HCEC 1CT (cell line): Measurements from ENCODE around the gene ZBTB7C.
A peak's percentile ranks its signal among the peaks of the same experiment; 100 is the strongest.

Experiments used
- DNase-seq: peaks from one replicate; pipeline ENCODE4 v3.0.0-alpha.2; 2017

ZBTB7C gene

DNA sequence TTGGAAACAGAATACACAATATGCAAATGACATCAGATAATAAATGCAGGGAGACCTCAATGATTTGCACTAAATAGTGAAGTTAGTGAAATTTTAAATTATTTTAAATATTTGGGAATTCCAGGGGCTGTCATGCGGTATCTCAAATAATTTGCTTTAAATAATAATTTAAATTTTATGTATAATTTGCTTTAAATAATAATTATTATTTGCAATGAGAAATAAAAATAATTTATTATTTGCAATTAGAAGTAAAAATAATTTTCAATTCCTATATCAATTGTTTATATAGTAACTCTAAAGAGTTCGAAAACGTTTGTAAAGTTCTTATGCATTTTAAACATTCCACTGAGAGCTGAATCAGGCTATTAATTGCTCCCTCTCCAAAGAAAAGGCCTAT lies 226.4 kb downstream of the ZBTB7C start:
- DNase-seq: no peak

DNA sequence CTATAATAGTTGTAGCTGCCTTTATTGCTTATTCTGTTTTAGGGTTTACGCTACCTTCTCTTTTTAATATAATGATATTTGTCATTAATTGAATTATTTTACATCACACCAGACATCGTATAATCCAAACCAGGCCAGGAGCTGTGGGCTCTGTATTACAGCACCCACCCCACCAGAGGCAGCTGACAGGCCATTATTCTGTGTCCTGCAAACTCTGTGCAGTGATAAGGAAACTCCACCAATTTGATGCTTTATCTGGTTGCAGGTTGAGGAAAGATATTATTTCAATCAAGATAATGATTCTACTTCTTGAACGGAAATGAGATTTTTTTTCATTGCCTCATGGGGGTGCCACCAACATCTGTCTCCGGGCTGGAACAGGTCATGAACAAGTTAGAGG lies 227.3 kb downstream of the ZBTB7C start:
- no peak for DNase-seq

DNA sequence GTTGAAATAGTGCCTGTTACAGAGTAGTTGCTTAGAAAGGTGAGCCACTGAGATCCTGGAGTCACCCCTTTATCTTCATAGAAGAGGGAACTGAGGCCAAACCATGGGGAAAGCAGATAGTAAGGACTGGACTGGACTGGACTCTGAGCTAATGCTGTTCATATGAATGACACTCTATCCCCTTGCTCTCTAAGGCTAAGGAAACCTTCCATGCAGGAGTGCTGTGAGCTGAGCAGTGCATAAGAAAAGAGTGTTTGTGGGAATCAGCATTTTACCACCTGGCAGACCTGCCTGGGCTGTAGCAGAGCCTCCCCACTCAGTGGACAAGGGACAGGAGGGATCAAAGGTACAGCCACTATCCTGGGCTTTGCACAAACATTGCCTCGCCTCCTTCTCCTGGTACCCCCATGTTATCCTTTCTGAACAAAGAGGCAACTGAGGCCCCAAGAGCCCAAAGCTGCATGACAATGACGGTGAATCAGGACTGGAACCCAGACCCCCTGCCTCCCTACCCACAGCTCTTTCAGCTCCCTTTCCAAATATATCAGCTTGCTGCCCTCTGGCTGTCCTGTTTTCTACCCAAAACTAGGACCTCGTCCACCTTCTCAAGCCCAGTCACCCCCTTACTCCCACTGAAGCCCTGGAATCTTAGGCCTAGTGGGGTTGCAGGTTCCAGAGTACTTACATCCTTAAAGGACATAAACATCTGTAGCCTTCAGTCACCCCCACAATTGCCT lies 227.9 kb downstream of the ZBTB7C start:
- no peak for DNase-seq

DNA sequence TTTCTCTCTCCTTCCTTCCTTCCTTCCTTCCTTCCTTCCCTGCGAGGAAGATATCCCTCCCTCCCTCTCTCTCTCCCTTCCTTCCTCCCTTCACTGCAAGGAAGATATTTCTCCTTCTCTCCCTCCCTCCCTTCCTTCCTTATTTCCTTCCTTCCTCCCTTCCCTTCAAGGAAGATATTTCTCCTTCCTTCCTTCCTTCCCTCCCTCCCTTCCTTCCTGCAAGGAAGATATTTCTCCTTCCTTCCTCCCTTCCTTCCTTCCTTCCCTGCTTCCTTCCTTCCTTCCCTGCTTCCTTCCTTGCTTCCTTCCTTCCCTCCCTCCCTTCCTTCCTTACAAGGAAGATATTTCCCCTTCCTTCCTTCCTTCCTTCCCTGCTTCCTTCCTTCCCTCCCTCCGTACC lies 229.5 kb downstream of the ZBTB7C start:
- DNase-seq: no peak

DNA sequence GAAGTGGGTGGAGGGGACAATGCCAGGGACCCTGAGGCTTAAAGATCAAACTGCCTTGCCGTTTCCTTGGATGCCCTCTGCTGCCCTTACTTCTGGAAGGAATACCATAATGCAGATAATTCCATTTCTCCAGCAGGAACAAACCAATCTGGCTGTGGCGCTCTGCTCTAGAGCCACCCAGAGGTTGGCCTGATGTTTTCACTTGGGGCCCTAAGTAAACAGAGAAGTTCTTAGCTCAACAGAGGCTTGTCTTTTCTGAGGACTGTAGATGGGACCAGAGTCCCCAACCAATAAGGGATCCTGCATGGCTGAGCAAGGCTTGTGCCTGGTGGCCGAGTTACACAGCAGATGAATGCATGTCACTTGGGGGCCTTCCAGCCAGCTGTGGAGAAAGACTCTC lies 230.2 kb downstream of the ZBTB7C start:
- DNase-seq: no peak

DNA sequence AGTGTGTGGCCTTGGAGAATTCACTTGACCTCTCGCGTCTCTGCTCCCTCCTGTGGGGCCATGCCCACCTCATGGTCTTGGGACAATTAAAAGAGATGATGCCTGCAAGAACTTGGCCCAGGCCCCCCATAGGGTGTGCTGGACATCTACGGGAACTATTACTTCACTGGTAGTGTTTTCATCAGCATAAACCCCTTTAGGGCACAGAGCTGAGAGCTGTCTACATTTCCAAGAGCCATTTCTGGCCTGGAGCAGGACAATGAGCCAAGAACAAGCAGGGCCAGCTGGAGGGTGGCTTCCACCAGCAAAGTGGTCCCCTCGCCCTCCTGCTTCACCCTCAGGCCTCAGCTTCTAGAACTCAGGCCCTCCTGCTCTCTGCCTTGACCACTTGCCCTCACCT lies 232.3 kb downstream of the ZBTB7C start:
- no peak for DNase-seq

DNA sequence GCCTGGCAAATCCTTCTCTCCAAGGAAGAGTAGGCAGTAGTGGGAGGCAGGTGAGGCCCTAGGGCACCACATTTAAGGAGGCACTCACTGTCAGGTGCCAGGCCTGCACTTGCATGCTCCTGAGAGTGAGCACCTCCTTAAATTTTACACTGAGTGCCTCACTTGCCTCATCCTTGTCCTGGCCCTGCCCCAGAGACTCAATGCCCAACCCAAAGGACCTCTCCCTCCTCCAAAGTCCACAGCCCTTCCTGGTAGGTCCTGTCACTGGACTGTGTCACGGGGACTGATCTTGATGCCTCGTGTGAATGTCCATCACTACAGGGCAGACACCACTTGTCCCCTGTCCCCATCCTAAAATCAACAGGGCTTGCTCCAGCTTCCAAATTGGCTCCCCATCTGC lies 235.6 kb downstream of the ZBTB7C start:
- no peak for DNase-seq

DNA sequence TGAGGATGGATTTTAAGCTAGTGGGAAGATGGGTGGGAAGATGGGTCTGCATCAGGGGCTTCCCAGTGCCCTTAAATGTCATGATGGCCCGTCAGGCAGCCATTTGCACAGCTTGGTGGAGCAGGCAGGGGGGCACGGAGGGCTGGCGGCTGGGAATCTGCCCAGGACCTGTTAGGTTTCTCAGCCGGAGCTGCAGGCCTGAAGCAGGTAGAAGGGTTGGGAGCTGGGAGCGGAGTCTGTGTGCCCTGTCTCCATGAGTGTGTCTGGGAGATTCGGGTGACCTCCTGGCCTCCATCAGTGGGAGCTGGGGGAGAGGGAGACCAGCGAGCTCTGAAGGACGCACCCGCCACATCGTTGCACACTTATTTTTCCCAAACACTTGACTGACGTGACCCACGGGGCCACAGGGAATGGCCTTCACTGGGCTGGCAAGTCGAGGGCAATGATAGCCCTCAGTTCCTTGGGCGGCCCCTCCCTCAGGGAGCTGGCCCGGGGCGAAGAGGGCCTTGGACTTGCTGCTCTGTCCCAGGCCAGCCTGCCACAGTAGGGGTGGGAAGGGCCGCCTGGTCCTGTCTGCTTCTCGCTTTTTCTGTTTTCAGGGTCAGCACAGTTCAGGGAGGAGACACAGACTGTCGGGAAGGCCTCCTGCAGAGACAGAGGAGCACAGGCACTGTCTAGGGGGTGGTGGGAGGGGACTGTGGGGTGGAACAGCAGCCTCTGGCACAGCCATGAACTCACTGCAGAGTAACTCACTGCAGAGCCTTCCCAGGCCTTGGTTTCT lies 236.8 kb downstream of the ZBTB7C start:
- no peak for DNase-seq

DNA sequence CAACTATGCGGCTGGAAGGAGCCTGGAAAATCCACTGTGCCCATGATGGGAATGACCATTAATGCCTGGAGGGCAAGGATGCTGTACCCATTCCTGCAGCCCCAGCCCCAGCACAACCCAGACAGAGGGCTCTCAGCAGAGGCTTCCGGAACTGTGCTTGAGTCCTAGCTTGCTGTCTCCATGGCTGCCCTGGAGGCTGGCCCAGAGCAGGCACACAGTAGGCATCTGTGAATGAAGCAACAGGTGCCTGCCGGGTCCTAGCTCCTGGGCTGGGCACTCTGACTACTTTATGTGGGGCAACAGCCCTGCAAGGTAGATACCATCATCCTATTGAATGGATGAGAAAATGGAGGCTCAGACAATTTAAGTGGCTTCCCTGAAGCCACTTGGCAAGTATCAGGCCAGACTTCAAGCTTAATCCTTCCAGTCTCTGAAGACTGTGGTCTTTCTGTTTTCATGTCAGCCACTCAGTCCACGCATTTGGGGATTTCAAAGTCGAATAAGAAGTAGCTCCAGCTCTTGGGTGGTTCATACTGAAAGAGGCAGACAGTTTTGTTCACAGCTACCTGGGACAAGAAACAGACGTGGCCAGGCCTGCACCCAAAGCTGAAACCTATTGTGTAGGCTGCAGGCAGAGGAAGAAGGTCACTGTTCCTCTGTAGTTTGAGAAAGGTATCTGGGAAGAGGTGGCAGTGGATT lies 237.5 kb downstream of the ZBTB7C start:
- DNase-seq: no peak

DNA sequence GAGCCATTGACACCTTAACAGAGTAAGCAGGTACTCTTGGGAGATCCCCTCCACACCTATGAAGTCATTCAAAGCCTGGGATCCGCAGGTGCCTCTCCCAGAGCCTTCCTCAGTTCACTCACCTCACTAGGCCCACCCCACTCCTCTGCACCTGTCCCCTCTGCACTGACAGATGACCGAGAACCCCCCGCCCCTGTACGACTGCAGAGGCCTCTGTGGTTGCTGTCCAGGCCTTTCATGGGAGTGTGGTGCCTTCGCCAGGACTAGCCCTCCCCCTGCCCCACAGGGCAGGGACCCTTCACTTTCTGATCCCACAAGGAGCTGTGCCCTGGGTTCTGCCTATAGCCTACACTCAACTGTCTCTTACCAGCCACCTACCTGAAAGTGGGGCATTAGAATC lies 238.5 kb downstream of the ZBTB7C start:
- no peak for DNase-seq

DNA sequence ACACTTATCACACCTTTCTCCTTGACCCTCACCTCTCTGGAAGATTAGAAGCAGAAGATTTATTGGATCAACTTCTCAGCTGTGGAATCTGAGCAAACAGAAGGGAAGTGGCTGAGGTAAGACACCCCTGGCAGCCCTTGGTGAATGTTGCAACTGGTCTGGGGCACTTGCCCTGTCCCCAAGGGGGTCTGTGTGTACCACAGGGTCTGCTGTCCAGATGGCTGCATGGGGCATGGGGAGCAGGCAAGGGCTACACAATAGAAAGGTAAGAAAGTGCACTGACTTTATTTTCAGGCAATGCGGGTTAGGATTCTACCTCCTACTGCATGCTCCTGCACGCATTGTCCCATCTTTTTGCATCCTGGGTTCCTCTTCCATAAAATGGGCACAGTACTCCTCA lies 240.3 kb downstream of the ZBTB7C start:
- DNase-seq: no peak

DNA sequence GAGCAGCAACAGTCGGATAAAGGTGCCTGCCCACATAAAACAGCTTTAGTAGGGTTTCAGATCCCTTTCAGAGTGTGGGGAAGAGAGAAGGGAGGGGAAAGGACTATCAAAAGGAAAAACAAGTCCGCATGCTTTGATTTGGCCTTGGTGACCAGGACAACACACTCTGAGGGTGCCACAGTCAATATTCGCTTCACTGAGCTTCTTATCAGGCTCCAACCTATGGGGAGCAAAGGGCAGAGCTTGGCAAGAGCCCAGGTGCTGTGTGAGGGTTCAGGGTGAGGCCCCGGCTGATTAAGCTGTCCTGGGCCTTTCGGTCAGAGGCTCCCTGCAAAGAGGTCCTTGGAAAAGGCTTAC lies 241.3 kb downstream of the ZBTB7C start:
- no peak for DNase-seq

DNA sequence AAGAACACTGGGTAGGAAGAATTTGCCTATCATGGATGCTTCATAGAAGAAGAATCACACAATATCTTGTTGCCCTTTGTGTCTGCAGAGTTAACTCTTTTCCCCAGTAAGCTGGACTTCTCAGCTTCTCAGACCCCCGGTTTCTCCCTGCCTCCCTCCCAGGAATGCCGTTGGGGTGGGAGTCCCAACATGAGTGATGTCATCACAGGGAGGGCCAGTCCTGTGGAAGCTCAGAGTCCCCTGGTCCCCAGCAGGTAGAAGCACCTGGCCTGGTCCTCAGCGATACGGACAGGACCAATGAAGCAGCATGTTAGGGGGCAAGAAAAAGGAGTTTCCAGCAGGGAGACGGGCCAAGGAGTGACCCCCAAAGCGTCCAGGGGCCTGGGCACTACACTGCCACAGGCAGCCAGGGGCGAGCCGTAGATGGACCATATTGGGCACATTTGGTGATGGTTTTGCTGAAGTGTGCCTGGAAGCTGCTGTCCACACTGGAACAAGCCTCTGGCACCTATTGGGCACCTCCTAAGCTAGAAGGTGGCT lies 242.8 kb downstream of the ZBTB7C start:
- DNase-seq: no peak

DNA sequence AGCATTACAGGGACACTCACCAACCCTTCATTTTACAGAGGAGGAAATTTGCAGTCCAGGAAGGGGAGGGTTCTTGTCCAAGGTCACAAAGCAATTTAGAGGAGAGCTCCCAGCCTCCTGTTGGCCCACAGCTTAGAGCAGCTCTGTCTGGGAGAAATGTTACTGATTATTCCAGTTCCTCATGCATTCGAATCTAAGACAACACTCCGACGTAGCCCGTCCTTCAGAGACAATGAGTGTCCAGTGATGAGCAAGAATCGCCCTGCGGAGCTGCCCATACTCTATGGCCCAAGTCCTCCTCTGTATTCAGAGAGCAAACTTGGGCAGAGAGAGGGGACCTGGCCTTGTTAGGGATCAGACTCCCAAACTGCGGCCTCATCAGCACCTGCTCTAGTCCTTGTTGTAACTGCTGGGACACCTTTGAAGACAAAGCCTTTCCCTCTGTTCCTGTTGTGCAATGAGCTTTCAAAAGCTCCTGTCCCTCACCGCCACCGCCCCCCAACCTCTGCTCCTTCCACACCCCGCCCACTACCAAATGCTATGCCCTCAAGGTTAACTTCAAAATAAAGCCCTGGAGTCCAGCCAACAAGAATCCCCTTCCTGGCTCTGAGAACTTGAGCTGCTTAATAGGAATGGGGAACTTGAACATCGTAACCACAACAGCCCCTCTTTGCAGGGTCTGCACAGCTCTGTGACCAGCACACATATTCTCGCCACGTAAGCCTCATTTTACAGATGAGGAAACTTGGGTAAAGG lies 243.9 kb downstream of the ZBTB7C start:
- DNase-seq: no peak

DNA sequence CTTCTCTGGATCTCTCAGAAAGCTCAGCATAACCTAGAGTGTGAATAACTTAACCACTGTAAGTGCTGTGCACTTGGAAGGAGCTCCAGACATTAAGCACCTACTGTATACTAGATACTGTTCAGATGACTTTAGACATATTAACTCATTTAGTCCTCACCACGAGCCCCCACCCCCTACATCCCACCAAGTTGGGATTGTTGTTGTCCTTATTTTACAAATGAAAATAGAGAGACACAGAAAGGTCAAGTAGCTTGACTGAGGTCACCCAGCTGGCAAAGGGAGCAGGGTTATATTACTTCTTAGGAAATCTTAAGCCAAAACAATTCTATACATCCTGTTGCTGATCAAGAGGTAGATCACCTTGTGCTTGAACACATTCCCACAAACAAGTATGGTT lies 244.5 kb downstream of the ZBTB7C start:
- DNase-seq: no peak

DNA sequence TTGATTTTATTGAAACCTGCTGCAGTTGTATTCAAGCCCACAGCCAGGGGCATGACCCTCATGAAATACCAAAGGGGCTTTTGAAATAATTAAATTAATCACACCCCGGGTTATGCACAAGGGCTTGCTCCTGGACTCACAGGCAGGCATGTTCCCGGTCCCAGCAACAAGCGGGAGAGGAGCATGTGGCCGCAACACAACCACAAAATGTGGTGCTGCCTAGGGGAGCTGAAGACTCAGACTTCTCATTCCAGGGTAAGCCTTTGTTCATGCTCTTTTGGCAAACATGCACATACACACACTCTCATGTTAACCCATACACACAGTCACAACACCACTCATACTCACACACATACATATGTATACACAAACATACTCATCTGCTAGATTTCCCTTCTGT lies 245.1 kb downstream of the ZBTB7C start:
- DNase-seq: no peak

DNA sequence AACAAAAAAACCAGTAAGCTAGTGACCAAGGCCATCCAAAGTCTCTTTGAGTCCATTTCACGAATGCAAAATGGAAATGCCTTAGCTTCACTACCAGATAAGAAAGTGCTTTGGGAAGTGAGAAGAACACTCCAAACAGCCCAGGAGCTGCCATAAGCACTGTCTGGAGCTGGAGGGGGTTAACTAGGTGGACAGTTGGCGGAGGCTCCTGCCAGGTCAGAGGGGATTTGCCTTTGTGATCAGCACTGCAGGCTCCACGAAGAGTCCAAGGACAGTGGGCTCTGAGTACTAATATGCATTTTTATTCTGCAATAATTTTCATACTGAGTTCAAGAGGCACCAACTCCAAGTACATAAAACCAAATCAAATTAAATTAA lies 245.5 kb downstream of the ZBTB7C start:
- DNase-seq: no peak

DNA sequence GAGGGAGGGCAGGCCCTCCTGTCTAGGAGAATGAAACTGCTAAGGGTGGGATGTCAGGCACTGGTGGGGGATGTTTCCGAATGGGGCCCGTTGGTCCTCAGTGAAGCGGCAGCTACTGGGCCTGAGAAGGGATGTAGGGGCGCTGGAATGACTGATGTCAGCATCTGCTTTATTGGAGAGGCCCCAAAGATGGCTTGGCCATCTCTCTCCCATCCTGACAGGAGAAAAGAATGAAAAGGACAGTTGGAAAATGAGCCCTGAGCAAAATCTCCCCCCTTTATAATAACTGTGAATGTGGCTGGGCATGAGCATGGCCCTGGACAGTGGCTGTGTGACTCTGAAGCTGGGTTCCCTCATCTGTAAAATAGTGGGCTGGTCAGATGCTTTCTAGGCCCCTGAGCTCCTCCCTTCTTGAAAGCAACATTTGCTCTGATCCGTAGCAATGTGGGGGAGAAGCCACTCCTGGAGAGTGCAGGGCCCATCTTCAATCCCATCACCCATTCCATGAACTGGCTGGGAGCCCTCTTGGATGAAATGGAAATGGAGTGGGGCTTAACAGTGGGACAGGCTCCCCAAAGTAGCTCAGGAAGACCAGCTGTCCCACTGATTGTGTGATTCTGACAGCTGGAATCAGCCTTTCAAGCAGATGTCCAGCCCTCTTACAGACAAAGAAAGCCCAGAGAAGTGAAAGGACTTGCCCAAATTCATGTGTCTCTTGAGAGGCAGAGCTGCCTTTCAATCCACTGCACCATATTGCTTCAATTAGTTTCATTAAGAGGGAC lies 246.0 kb downstream of the ZBTB7C start:
- no peak for DNase-seq

DNA sequence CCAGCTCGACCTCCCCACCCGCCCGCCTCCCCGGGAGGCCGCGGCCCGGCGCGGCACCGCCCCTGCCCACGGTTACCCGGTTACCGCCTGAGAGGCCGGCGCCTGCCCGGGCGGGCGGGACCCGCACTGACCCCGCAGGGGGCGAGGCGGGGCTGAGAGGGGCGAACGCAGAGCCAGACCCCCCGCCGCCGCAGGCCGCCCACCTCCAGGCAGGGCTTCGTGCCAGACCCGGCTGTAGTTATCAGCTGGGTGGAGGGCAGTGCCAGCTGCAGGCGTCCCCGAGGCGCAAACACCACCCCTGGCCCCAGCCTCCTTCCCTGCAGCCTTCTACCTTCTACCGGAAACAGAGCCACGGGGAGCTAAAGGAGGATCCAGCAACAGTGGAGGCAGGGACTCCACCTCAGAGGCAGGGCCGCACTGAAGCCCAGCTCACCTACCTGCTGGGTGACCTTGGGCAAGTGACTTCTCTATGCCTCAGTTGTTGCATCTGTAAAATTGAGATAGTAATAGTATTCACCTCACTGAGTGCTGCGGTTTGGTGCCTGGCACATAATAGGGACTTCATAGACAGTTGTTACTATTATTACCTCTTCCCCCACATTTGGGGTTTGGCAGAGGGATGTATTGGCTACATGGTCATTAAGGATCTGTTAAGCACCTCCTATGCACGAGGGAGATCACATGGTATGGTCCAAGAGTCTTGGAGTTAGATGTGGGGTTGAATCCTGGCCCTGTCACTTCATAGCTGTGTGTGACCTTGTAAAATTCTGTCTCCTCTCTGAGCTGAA lies 247.1 kb downstream of the ZBTB7C start:
- DNase-seq: no peak

DNA sequence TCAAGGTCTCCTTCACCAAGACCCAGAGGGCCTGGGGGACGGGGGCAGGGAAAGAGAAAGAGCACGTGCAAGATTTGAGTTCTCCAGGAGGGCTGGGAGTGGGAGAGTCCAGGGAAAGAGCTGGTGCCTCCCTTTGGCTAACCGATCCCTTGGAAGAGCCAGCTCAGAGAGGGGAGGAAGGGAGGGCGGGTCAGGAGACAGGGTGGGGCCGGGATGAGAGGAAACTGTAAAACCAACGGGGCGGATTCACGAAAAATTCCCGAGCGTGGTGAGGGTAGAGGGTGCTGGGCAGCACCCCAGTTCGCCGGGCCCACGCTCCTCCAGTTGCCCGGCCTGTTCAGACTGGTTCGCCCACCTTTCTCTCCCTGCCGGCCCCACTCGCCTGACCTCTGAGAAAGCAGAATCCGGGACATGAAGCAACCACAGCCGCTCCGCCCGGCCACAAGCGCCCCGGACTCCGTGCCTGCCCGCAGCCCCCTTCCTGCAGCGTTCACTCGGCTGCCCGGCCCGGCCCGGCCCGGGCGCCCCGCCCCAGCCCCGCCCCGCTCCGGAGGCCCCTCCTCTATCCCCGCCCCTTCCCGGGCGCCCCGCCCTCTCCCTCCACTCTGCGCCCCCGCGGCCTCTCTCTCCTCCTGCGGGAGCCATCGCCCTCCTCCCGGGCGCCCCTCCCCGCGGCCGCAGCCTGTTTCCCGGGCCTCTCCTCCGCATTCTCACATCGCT lies 247.8 kb downstream of the ZBTB7C start:
- DNase-seq: peak; percentile 62

DNA sequence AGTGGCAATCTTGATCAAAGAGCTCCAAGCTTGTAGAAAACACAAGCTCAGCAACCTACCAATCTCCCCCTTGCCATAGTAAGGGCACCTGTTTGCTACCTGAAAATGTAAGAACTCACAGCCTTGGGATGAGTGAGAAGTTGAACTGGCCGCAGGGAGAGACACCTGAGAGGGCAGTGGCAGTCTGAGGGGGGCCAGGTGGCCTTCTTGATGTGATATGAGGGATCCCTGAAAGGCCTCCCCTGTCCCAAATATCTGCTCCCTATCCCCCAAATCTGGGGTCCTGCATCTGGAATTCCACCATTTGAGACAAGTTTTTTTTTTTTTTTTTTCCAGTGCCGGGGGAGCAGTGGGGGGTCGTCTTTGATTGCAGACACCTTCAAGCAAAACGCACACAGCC lies 248.6 kb downstream of the ZBTB7C start:
- no peak for DNase-seq
